ENCODE data around the gene HES5. TPM values are rescaled to one million over a fixed set of nuclear protein-coding genes. Genes with fewer than 3 reads are reported as not detected.

The HES5 gene
- polyA plus RNA-seq, 1 donor (not counting 4 experiments of a cell fraction or from before 2014, with no cell fraction given), result 0.33 TPM

GRCh38 chr1:2532485-2533160 is 2.6 kb upstream of the HES5 start:
- Histone ChIP-seq H3K9ac (ENCODE audit: control insufficient read depth, extremely low read depth, insufficient read depth, low read length) (peak overlapping the region; percentile 65), H3K79me2 (ENCODE audit: control insufficient read depth, insufficient read depth, low read length) (no peaks in the 10 kb centered on the region), H3K4me1 (ENCODE audit: control insufficient read depth, extremely low read depth, insufficient read depth, low read length) (peaks cover 77% of the 10 kb centered on the region), H3K27me3 (ENCODE audit: control insufficient read depth, extremely low read depth, insufficient read depth, low read length) (no peaks in the 10 kb centered on the region), H3K4me3 (ENCODE audit: control insufficient read depth in 2 of 3, extremely low read depth in 1 of 3, insufficient read depth in 2 of 3, low read depth in 1 of 3, low read length in 3 of 3) (no peak overlapping the region), H3K9me1 (ENCODE audit: control insufficient read depth, extremely low read depth, insufficient read depth, low read length) (no peaks in the 10 kb centered on the region), H3K36me3 (ENCODE audit: control insufficient read depth in 2 of 2, extremely low read depth in 1 of 2, insufficient read depth in 2 of 2, low read length in 2 of 2) (no peaks in the 10 kb centered on the region), H4K20me1 (ENCODE audit: control insufficient read depth, extremely low read depth, insufficient read depth, low read length) (no peaks in the 10 kb centered on the region), H3K27ac (ENCODE audit: control insufficient read depth, insufficient read depth, low read length) (peak overlapping the region; percentile 80), H2AFZ (ENCODE audit: control insufficient read depth, low read length) (peak overlapping the region; percentile 10), H3K4me2 (ENCODE audit: control insufficient read depth, extremely low read depth, insufficient read depth, low read depth, low read length) (peak overlapping the region; percentile 68), H3K9me3 (ENCODE audit: control insufficient read depth, low read depth, low read length) (no peaks in the 10 kb centered on the region)
- no peak for DNase-seq (ENCODE audit: low read depth, low spot score)
- FAIRE-seq, result peak; percentile 41
- no peak for TF ChIP-seq EZH2 (IDR thresholded peaks at IDR 0.05; ENCODE audit: low read length)
- dilution Hi-C loops (cut with MboI; ENCODE audit: extremely low pct_ligation_motif_present, low sequenced_read_pairs), result no loop called here

- Histone ChIP-seq H3K27ac (ENCODE audit: control insufficient read depth, insufficient read depth, low read length) (no peak overlapping the region), H3K27me3 (ENCODE audit: control insufficient read depth, extremely low read depth, insufficient read depth, low read length) (no peaks in the 10 kb centered on the region), H3K36me3 (ENCODE audit: control insufficient read depth in 2 of 2, extremely low read depth in 1 of 2, insufficient read depth in 2 of 2, low read length in 2 of 2) (no peaks in the 10 kb centered on the region), H3K4me2 (ENCODE audit: control insufficient read depth, extremely low read depth, insufficient read depth, low read depth, low read length) (peak overlapping the region; percentile 32), H3K4me1 (ENCODE audit: control insufficient read depth, extremely low read depth, insufficient read depth, low read length) (peaks cover 71% of the 10 kb centered on the region), H2AFZ (ENCODE audit: control insufficient read depth, low read length) (peak overlapping the region; percentile 74), H3K9me3 (ENCODE audit: control insufficient read depth, low read depth, low read length) (no peaks in the 10 kb centered on the region), H3K79me2 (ENCODE audit: control insufficient read depth, insufficient read depth, low read length) (peaks cover 2% of the 10 kb centered on the region), H3K9me1 (ENCODE audit: control insufficient read depth, extremely low read depth, insufficient read depth, low read length) (no peaks in the 10 kb centered on the region), H3K9ac (ENCODE audit: control insufficient read depth, extremely low read depth, insufficient read depth, low read length) (peak overlapping the region; percentile 37), H3K4me3 (ENCODE audit: control insufficient read depth in 2 of 3, extremely low read depth in 1 of 3, insufficient read depth in 2 of 3, low read depth in 1 of 3, low read length in 3 of 3) (no peak overlapping the region), H4K20me1 (ENCODE audit: control insufficient read depth, extremely low read depth, insufficient read depth, low read length) (no peaks in the 10 kb centered on the region)
- FAIRE-seq (no peak), DNase-seq (ENCODE audit: low read depth, low spot score) (no peak)
- dilution Hi-C loops (cut with MboI; ENCODE audit: extremely low pct_ligation_motif_present, low sequenced_read_pairs), result no loop called here
- TF ChIP-seq CTCF (optimal IDR thresholded peaks at IDR 0.05 in 1 of 3, IDR thresholded peaks at IDR 0.05 in 1 of 3, conservative IDR thresholded peaks at IDR 0.05 in 1 of 3; ENCODE audit: extremely low read depth in 1 of 3, insufficient read depth in 2 of 3, low read length in 3 of 3), result no peak
- TF ChIP-seq EZH2 (IDR thresholded peaks at IDR 0.05; ENCODE audit: low read length), result no peak
Measured at GRCh38 chr1:2530513-2531361, 674 bp upstream of the HES5 start.

All from keratinocyte (primary cell).